Neural cell (in vitro differentiated cells): ENCODE data around the gene ADGRG3. TPM values are rescaled to one million over a fixed set of nuclear protein-coding genes. Genes with fewer than 3 reads are reported as not detected.

Experiments
- H2AFZ ChIP-seq: fragments of 200-600, 300-800 bp; sonication (generic), shearing (Covaris generic); 2 replicates; pipeline ENCODE4 v1.6.0; 2014; ENCODE audit warnings: low read depth, mild to moderate bottlenecking, antibody characterized with exemption, low read length, moderate library complexity
- H3F3A ChIP-seq: fragments of 200-600 bp; shearing (Covaris generic); 2 replicates; pipeline ENCODE4 v1.6.1; 2016; ENCODE audit warnings: mild to moderate bottlenecking, moderate library complexity, mixed read lengths, antibody characterized with exemption, low read length; ENCODE audit not compliant: insufficient read depth, poor library complexity, severe bottlenecking
- H3K27ac ChIP-seq: fragments of 200-600, 300-800 bp; sonication (generic), shearing (Covaris generic); 2 replicates; pipeline ENCODE4 v1.5.1; 2014; ENCODE audit warnings: mild to moderate bottlenecking, low read length, moderate library complexity
- H3K27me3 ChIP-seq: fragments of 300-800, 200-600 bp; sonication (generic), shearing (Covaris generic); 2 replicates; pipeline ENCODE4 v1.6.0; 2014; ENCODE audit warnings: mild to moderate bottlenecking, low read depth, low read length, moderate library complexity; ENCODE audit not compliant: insufficient read depth
- H3K36me3 ChIP-seq: fragments of 300-800, 200-600 bp; sonication (generic), shearing (Covaris generic); 2 replicates; pipeline ENCODE4 v1.5.1; 2014; ENCODE audit warnings: mild to moderate bottlenecking, antibody characterized with exemption, low read length, moderate library complexity; ENCODE audit not compliant: insufficient read depth
- H3K4me2 ChIP-seq: fragments of 300-800, 200-600 bp; sonication (generic), shearing (Covaris generic); 2 replicates; pipeline ENCODE4 v1.6.0; 2014; ENCODE audit warnings: mild to moderate bottlenecking, low read length
- H3K4me3 ChIP-seq: fragments of 300-800, 200-600 bp; sonication (generic), shearing (Covaris generic); 2 replicates; pipeline ENCODE4 v1.5.1; 2014; ENCODE audit warnings: mild to moderate bottlenecking, low read length, moderate library complexity
- H3K79me2 ChIP-seq: fragments of 200-600 bp; shearing (Covaris generic); replicated peaks from 2 replicates; pipeline ENCODE4 v1.6.0; 2014; ENCODE audit warnings: mild to moderate bottlenecking, low read length, moderate library complexity; ENCODE audit not compliant: insufficient read depth
- H3K9ac ChIP-seq: fragments of 300-800, 200-600 bp; sonication (generic), shearing (Covaris generic); 2 replicates; pipeline ENCODE4 v1.6.1; 2016; ENCODE audit warnings: mild to moderate bottlenecking, low read length, mixed read lengths
- H3K9me2 ChIP-seq: fragments of 200-600 bp; shearing (Covaris generic); 2 replicates; pipeline ENCODE4 v1.6.1; 2016; ENCODE audit warnings: mild to moderate bottlenecking, low read length, mixed read lengths; ENCODE audit not compliant: insufficient read depth
- H3K9me3 ChIP-seq: fragments of 200-600, 300-800 bp; sonication (generic), shearing (Covaris generic); 2 replicates; pipeline ENCODE4 v1.6.1; 2016; ENCODE audit warnings: mild to moderate bottlenecking, mixed run types, low read length, moderate library complexity, mixed read lengths
- H4K20me1 ChIP-seq: fragments of 200-600 bp; shearing (Covaris generic); 2 replicates; pipeline ENCODE4 v1.6.1; 2016; ENCODE audit warnings: mild to moderate bottlenecking, mixed run types; ENCODE audit not compliant: insufficient read depth
- EP300 ChIP-seq: fragments of 450-650 bp; conservative IDR thresholded peaks from 2 replicates; pipeline ENCODE4 v1.6.1; 2014; ENCODE audit warnings: antibody characterized with exemption, mild to moderate bottlenecking, moderate library complexity; ENCODE audit not compliant: poor library complexity, severe bottlenecking
- EZH2 ChIP-seq: fragments of 200-600, 300-800 bp; shearing (Covaris generic), sonication (generic); IDR thresholded peaks from 2 replicates; pipeline ENCODE4 v1.6.1; 2014; ENCODE audit warnings: antibody characterized with exemption, low read length, borderline replicate concordance, mild to moderate bottlenecking; ENCODE audit not compliant: insufficient read depth, poor library complexity, severe bottlenecking
- MXI1 ChIP-seq: fragments of 450-650 bp; conservative IDR thresholded peaks from 2 replicates; pipeline ENCODE4 v1.6.1; 2014; ENCODE audit warnings: antibody characterized with exemption, mild to moderate bottlenecking; ENCODE audit not compliant: poor library complexity, severe bottlenecking
- POLR2AphosphoS5 ChIP-seq: IDR thresholded peaks from 2 replicates; pipeline ENCODE4 v1.6.1; 2012
- RAD21 ChIP-seq: fragments of 450-650 bp; conservative IDR thresholded peaks from 2 replicates; pipeline ENCODE4 v1.6.1; 2014; ENCODE audit warnings: antibody characterized with exemption, mild to moderate bottlenecking, moderate library complexity
- SMC3 ChIP-seq: fragments of 450-650 bp; conservative IDR thresholded peaks from 2 replicates; pipeline ENCODE4 v1.6.1; 2014; ENCODE audit warnings: antibody characterized with exemption, mild to moderate bottlenecking, moderate library complexity; ENCODE audit not compliant: poor library complexity
- TAF1 ChIP-seq: IDR thresholded peaks from 2 replicates; pipeline ENCODE4 v1.6.1; 2012; ENCODE audit warnings: low read depth
- polyA plus RNA-seq: library from polyadenylated mRNA; depleted of rRNA; stranded (reverse); fragments of >200 nt; gene quantifications from 2 replicates; pipeline ENCODE4 v1.2.3, GENCODE V29; 2014
- TF ChIP-seq, protein P1 (sequence below): fragments of 450-650 bp; IDR thresholded peaks from 2 replicates; pipeline ENCODE4 v1.5.1; 2014; ENCODE audit warnings: antibody characterized with exemption, mild to moderate bottlenecking, moderate library complexity; ENCODE audit not compliant: poor library complexity, severe bottlenecking
- TF ChIP-seq, protein P2 (sequence below): IDR thresholded peaks from 2 replicates; pipeline ENCODE4 v1.6.1; 2012; ENCODE audit warnings: borderline replicate concordance

Gene ADGRG3
- polyA plus RNA-seq, 1 donor from 2014 or later, result 0.62 TPM

DNA sequence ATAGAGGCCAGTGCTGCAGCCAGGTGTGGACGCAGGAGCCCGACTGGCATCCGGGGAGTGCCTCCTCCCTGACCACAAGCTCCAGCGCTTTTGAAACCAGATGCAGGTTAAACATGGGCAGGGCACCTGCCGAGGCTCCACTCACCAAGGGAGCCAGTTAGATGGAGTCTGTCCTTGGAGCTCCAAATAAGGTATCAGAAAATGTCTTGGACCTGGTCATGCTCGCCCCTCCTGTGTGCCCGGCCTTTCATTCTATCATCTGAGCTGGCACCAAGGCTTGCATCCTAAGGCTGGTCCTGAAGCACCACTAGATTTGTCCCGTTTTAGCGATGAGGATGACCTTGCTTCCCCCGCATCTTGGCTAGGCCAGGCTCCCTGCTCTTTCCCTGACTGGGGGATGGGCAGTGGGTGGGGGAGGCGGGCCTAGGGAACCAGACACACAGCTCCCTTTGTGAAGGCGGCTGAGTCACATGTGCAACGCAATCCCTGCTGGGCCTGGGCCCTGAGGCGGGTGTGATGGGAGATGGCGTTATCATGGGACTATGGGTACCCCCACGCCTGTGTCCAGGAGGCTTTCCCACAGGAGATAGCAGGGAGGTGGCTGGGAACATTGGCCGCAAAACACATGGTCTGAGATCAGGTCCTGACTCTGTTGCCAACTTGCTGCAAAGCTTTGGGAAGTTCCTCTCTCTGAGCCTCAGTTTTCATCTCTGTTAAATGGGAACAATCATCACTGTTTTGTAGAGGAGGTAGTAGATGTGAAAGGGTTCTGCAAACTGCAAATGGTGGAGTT is 44.7 kb upstream of the ADGRG3 start:
- H3K79me2 ChIP-seq, result no peaks in the 10 kb centered on the region
- no peak overlapping the region for H3K4me3 ChIP-seq
- no peaks in the 10 kb centered on the region for H4K20me1 ChIP-seq
- H3K9me3 ChIP-seq, result no peaks in the 10 kb centered on the region
- no peak overlapping the region for H3K27ac ChIP-seq
- no peaks in the 10 kb centered on the region for H3K27me3 ChIP-seq
- no peak overlapping the region for H2AFZ ChIP-seq
- no peak overlapping the region for H3K9ac ChIP-seq
- no peaks in the 10 kb centered on the region for H3K9me2 ChIP-seq
- H3F3A ChIP-seq, result no peaks in the 10 kb centered on the region
- no peaks in the 10 kb centered on the region for H3K36me3 ChIP-seq
- no peak for TF ChIP-seq EZH2
- no peak for TF ChIP-seq POLR2AphosphoS5
- TF ChIP-seq EP300, result no peak
- TF ChIP-seq, protein P1, sequence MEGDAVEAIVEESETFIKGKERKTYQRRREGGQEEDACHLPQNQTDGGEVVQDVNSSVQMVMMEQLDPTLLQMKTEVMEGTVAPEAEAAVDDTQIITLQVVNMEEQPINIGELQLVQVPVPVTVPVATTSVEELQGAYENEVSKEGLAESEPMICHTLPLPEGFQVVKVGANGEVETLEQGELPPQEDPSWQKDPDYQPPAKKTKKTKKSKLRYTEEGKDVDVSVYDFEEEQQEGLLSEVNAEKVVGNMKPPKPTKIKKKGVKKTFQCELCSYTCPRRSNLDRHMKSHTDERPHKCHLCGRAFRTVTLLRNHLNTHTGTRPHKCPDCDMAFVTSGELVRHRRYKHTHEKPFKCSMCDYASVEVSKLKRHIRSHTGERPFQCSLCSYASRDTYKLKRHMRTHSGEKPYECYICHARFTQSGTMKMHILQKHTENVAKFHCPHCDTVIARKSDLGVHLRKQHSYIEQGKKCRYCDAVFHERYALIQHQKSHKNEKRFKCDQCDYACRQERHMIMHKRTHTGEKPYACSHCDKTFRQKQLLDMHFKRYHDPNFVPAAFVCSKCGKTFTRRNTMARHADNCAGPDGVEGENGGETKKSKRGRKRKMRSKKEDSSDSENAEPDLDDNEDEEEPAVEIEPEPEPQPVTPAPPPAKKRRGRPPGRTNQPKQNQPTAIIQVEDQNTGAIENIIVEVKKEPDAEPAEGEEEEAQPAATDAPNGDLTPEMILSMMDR, result no peak
- TF ChIP-seq, protein P2, sequence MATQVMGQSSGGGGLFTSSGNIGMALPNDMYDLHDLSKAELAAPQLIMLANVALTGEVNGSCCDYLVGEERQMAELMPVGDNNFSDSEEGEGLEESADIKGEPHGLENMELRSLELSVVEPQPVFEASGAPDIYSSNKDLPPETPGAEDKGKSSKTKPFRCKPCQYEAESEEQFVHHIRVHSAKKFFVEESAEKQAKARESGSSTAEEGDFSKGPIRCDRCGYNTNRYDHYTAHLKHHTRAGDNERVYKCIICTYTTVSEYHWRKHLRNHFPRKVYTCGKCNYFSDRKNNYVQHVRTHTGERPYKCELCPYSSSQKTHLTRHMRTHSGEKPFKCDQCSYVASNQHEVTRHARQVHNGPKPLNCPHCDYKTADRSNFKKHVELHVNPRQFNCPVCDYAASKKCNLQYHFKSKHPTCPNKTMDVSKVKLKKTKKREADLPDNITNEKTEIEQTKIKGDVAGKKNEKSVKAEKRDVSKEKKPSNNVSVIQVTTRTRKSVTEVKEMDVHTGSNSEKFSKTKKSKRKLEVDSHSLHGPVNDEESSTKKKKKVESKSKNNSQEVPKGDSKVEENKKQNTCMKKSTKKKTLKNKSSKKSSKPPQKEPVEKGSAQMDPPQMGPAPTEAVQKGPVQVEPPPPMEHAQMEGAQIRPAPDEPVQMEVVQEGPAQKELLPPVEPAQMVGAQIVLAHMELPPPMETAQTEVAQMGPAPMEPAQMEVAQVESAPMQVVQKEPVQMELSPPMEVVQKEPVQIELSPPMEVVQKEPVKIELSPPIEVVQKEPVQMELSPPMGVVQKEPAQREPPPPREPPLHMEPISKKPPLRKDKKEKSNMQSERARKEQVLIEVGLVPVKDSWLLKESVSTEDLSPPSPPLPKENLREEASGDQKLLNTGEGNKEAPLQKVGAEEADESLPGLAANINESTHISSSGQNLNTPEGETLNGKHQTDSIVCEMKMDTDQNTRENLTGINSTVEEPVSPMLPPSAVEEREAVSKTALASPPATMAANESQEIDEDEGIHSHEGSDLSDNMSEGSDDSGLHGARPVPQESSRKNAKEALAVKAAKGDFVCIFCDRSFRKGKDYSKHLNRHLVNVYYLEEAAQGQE, result no peak
- H3K4me2 ChIP-seq, result no peak overlapping the region

DNA sequence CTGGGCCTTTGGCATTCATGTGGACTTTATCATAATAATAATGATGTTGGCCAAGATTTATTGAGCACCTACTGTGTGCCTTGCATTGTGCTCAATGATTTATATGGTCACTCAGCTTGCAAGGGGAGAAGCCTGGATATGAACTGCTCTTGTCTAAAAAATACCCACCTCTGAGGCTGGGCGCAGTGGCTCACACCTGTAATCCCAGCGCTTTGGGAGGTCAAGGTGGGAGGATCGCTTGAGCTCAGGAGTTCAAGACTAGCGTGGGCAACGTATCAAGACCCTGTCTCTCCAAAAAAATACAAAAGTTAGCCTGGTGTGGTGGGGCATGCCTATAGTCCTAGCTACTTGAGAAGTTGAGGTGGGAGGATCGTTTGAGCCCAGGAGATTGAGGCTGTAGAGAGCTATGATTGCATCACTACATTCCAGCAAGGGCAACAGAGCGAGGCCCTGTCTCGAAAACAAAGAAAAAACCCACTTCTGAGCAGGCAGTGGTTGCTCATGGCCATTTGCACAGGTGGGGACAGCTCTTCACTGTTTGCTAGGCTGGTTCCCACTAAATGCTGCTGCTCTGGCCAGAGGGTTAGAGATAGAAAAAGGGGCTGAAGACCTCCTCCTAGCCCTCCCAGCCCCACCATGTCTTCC is 43.9 kb upstream of the ADGRG3 start:
- H3K4me3 ChIP-seq, result no peak overlapping the region
- H3K9me3 ChIP-seq, result no peaks in the 10 kb centered on the region
- no peaks in the 10 kb centered on the region for H4K20me1 ChIP-seq
- H2AFZ ChIP-seq, result no peak overlapping the region
- no peaks in the 10 kb centered on the region for H3F3A ChIP-seq
- no peak overlapping the region for H3K9ac ChIP-seq
- TF ChIP-seq SMC3 (no peak), RAD21 (no peak), EP300 (no peak), TAF1 (no peak), MXI1 (no peak), POLR2AphosphoS5 (no peak), EZH2 (no peak)
- TF ChIP-seq, protein P1, result no peak
- TF ChIP-seq, protein P2, result no peak
- H3K9me2 ChIP-seq, result no peaks in the 10 kb centered on the region
- H3K36me3 ChIP-seq, result no peaks in the 10 kb centered on the region
- no peaks in the 10 kb centered on the region for H3K27me3 ChIP-seq
- H3K79me2 ChIP-seq, result no peaks in the 10 kb centered on the region
- no peak overlapping the region for H3K4me2 ChIP-seq
- H3K27ac ChIP-seq, result no peak overlapping the region
